GM04504 (cell line): ENCODE results near the gene MYO1B.

Source experiments
- DNase-seq: peaks from one replicate; pipeline ENCODE4 v3.0.0-alpha.2; 2012; ENCODE audit warnings: low read depth

Gene MYO1B

GRCh38 chr2:191226196-191226595, 19.0 kb upstream of the MYO1B start:
- DNase-seq = no peak

GRCh38 chr2:191228333-191228732, 16.9 kb upstream of the MYO1B start:
- no peak for DNase-seq

GRCh38 chr2:191228861-191229260, 16.3 kb upstream of the MYO1B start:
- DNase-seq = no peak

GRCh38 chr2:191230174-191230573, 15.0 kb upstream of the MYO1B start:
- DNase-seq = peak; percentile 79

- no peak for DNase-seq
Measured at GRCh38 chr2:191231995-191232394, 13.2 kb upstream of the MYO1B start.

- DNase-seq = no peak
Measured at GRCh38 chr2:191233533-191233932, 11.7 kb upstream of the MYO1B start.

GRCh38 chr2:191234376-191234775, 10.8 kb upstream of the MYO1B start:
- DNase-seq = no peak

- DNase-seq = no peak
Measured at GRCh38 chr2:191240871-191241270, 4.3 kb upstream of the MYO1B start.

- no peak for DNase-seq
Measured at GRCh38 chr2:191241418-191241817, 3.8 kb upstream of the MYO1B start.

GRCh38 chr2:191243154-191243553, 2.0 kb upstream of the MYO1B start:
- no peak for DNase-seq

GRCh38 chr2:191244350-191244749, 854 bp upstream of the MYO1B start:
- no peak for DNase-seq

GRCh38 chr2:191245869-191246531, 796 bp downstream of the MYO1B start:
- DNase-seq = no peak

- DNase-seq = no peak
Measured at GRCh38 chr2:191246820-191247380, 1.7 kb downstream of the MYO1B start.

GRCh38 chr2:191247381-191248057, 2.3 kb downstream of the MYO1B start:
- peak; percentile 84 for DNase-seq

- no peak for DNase-seq
Measured at GRCh38 chr2:191249156-191249813, 4.1 kb downstream of the MYO1B start.

GRCh38 chr2:191250400-191250799, 5.2 kb downstream of the MYO1B start:
- DNase-seq = no peak

GRCh38 chr2:191250986-191251385, 5.8 kb downstream of the MYO1B start:
- no peak for DNase-seq

- no peak for DNase-seq
Measured at GRCh38 chr2:191252699-191253098, 7.5 kb downstream of the MYO1B start.

- no peak for DNase-seq
Measured at GRCh38 chr2:191253476-191253875, 8.3 kb downstream of the MYO1B start.

- no peak for DNase-seq
Measured at GRCh38 chr2:191255271-191255670, 10.1 kb downstream of the MYO1B start.

- no peak for DNase-seq
Measured at GRCh38 chr2:191255756-191256312, 10.6 kb downstream of the MYO1B start.

- DNase-seq = no peak
Measured at GRCh38 chr2:191257934-191258333, 12.7 kb downstream of the MYO1B start.

- no peak for DNase-seq
Measured at GRCh38 chr2:191258996-191259395, 13.8 kb downstream of the MYO1B start.
